HepG2 (cell line): ENCODE data around the gene SOX5. TPM values are rescaled to one million over a fixed set of nuclear protein-coding genes. Genes with fewer than 3 reads are reported as not detected.

Source experiments
- ATAC-seq: fragments of 200-7000 bp; cut with Tn5 transposase; 3 replicates; pipeline ENCODE4 v1.9.1; 2020; ENCODE audit warnings: mild to moderate bottlenecking, moderate library complexity
- BruUV-seq: library from RNA; stranded (reverse); fragments of 400-500 nt; replicated peaks from 2 replicates; lab custom pipeline; 2021; lab: Mats Ljungman, UMichigan
- CTCF ChIA-PET: fragments of 300-600 bp; formaldehyde crosslinking; extraction: SDS; loops from one replicate; lab custom pipeline; 2021; ENCODE audit warnings: low total read pairs, inconsistent platforms, low intra/inter-chr PET ratio; lab: Yijun Ruan, JAX
- POLR2A ChIA-PET: fragments of 350-600 bp; sonication (Branson Sonifier 250); formaldehyde crosslinking; loops from one replicate; lab custom pipeline; 2020; ENCODE audit warnings: antibody characterized with exemption, inconsistent platforms; lab: Yijun Ruan, JAX
- DNase-seq: peaks from one replicate; pipeline ENCODE4 v3.0.0-alpha.2; 2015; ENCODE audit warnings: low spot score
- FAIRE-seq: peaks from 3 replicates; lab custom pipeline; 2011; peaks lifted over from hg19 to GRCh38; lab: Jason Lieb, UNC
- H2AFZ ChIP-seq: one replicate; pipeline ENCODE4 v1.6.1; 2011; ENCODE audit warnings: low read length, inconsistent platforms
- H3K27ac ChIP-seq: fragments of 300-600 bp; 3 replicates; pipeline ENCODE4 v1.8.0; 2011; ENCODE audit warnings: mixed run types, mild to moderate bottlenecking, mixed read lengths, low read length, inconsistent platforms; ENCODE audit not compliant: insufficient read depth; ENCODE audit errors: extremely low read length
- H3K27me3 ChIP-seq, 2 experiments: fragments of 200-600 bp in 1 of 2; 2 replicates in 1 of 2; 3 replicates in 1 of 2; pipeline versions ENCODE4 v1.6.0 to v1.8.0; 2011; ENCODE audit warnings: low read length in 2 of 2, mild to moderate bottlenecking in 2 of 2, moderate library complexity in 2 of 2, inconsistent platforms in 1 of 2; ENCODE audit not compliant: insufficient read depth in 2 of 2, control insufficient read depth in 1 of 2
- H3K36me3 ChIP-seq, 2 experiments: fragments of 200-600 bp in 1 of 2; replicated peaks in 1 of 2; 2 replicates in 1 of 2; 3 replicates in 1 of 2; pipeline versions ENCODE4 v1.5.1 to v1.8.0; 2011; ENCODE audit warnings: low read length in 2 of 2, inconsistent platforms in 1 of 2; ENCODE audit not compliant: insufficient read depth in 2 of 2, control insufficient read depth in 1 of 2
- H3K4me1 ChIP-seq: 2 replicates; pipeline ENCODE4 v1.5.1; 2012; ENCODE audit warnings: low read length, inconsistent platforms; ENCODE audit not compliant: insufficient read depth
- H3K4me2 ChIP-seq: 2 replicates; pipeline ENCODE4 v1.6.0; 2011; ENCODE audit warnings: low read depth, low read length, inconsistent platforms
- H3K4me3 ChIP-seq, 3 experiments: fragments of 200-600 bp in 1 of 3; sonication (generic), shearing (Covaris generic) in 1 of 3; replicated peaks in 1 of 3; 2 replicates each; pipeline ENCODE4 v1.5.1; 2011 to 2016; ENCODE audit warnings: low read length in 3 of 3, inconsistent platforms in 2 of 3, low read depth in 2 of 3, mild to moderate bottlenecking in 2 of 3, control low read depth in 1 of 3, mixed read lengths in 1 of 3; ENCODE audit not compliant: insufficient read depth in 1 of 3
- H3K79me2 ChIP-seq: one replicate; pipeline ENCODE4 v1.6.1; 2011; ENCODE audit warnings: low read length, inconsistent platforms; ENCODE audit not compliant: insufficient read depth
- H3K9ac ChIP-seq: 2 replicates; pipeline ENCODE4 v1.6.0; 2011; ENCODE audit warnings: mild to moderate bottlenecking, low read depth, low read length, inconsistent platforms; ENCODE audit not compliant: insufficient read depth
- H3K9me3 ChIP-seq: 2 replicates; pipeline ENCODE4 v1.5.1; 2012; ENCODE audit warnings: mild to moderate bottlenecking, low read length
- H4K20me1 ChIP-seq: 2 replicates; pipeline ENCODE4 v1.6.0; 2011; ENCODE audit warnings: inconsistent platforms, mild to moderate bottlenecking, low read length, moderate library complexity; ENCODE audit not compliant: insufficient read depth
- ATF4 ChIP-seq, 2 experiments: fragments of 450-650 bp in 1 of 2; sonication (generic) in 1 of 2; formaldehyde crosslinking; IDR thresholded peaks; 2 replicates each; pipeline versions ENCODE4 v1.5.0 to v1.8.0; 2020 to 2022; ENCODE audit warnings: mild to moderate bottlenecking in 1 of 2, missing genetic modification reagents in 1 of 2
- FOSL2 ChIP-seq: sonication (generic); formaldehyde crosslinking; IDR thresholded peaks from 2 replicates; pipeline ENCODE4 v1.4.0; 2020; ENCODE audit warnings: missing genetic modification reagents
- KDM3A ChIP-seq: IDR thresholded peaks from 2 replicates; pipeline ENCODE4 v1.6.1; 2018; ENCODE audit warnings: low read depth, missing compliant biosample characterization
- MAFF ChIP-seq: IDR thresholded peaks from 2 replicates; pipeline ENCODE4 v1.6.1; 2011; ENCODE audit warnings: low read depth, low read length, improper control_type of control experiment
- MNT ChIP-seq: fragments of 450-650 bp; IDR thresholded peaks from 2 replicates; pipeline ENCODE4 v1.6.1; 2016
- MYPOP ChIP-seq: sonication (generic); formaldehyde crosslinking; IDR thresholded peaks from 2 replicates; pipeline ENCODE4 v1.8.1; 2023; ENCODE audit warnings: mild to moderate bottlenecking, moderate library complexity, missing genetic modification reagents
- SNAPC4 ChIP-seq: sonication (generic); formaldehyde crosslinking; IDR thresholded peaks from 2 replicates; pipeline ENCODE4 v1.4.0; 2020; ENCODE audit warnings: mild to moderate bottlenecking, missing genetic modification reagents
- WGBS: methylation state at CpG from one replicate; pipeline ENCODE4 v1.1.6; 2017; ENCODE audit warnings: low lambda C conversion rate; 5-methylcytosine and 5-hydroxymethylcytosine counted together
- in situ Hi-C: cut with HindIII; loops from 2 replicates; pipeline ENCODE4 v1.10.0; 2017; ENCODE audit warnings: low pct_unique_long_range_greater_than_20kb; ENCODE audit not compliant: extremely low pct_ligation_motif_present
- intact Hi-C: fragments of 100-400 bp; cut with micrococcal nuclease; formaldehyde crosslinking; loops from one replicate; pipeline ENCODE4 v1.10.0; 2022; ENCODE audit not compliant: unreplicated experiment
- polyA plus RNA-seq, 8 experiments: library from polyadenylated mRNA; depleted of rRNA in 3 of 8; stranded (reverse) in 7 of 8; unstranded in 1 of 8; fragments of >200 nt; fragmentation: Illumina TruSeq in 4 of 8; extraction: Trizol in 4 of 8; gene quantifications; 2 replicates each; pipeline versions ENCODE4 v1.2.1 to v1.2.3, GENCODE V29; 2011 to 2016; ENCODE audit warnings: low read depth in 4 of 8, missing spikeins in 1 of 8, mixed read lengths in 1 of 8; ENCODE audit not compliant: insufficient read depth in 1 of 8
- total RNA-seq, 5 experiments: library from RNA; depleted of rRNA; stranded (reverse); fragments of >200 nt; fragmentation: Illumina TruSeq; extraction: Trizol; gene quantifications; 2 replicates each; pipeline ENCODE4 v1.2.3, GENCODE V29; 2016; ENCODE audit warnings: low read depth in 1 of 5

Gene SOX5
- total and polyA plus RNA-seq, 2 of the 13 experiments (the other 11 are each of a cell fraction or from before 2014, with no cell fraction given): 18.5 to 76.4 TPM

DNA sequence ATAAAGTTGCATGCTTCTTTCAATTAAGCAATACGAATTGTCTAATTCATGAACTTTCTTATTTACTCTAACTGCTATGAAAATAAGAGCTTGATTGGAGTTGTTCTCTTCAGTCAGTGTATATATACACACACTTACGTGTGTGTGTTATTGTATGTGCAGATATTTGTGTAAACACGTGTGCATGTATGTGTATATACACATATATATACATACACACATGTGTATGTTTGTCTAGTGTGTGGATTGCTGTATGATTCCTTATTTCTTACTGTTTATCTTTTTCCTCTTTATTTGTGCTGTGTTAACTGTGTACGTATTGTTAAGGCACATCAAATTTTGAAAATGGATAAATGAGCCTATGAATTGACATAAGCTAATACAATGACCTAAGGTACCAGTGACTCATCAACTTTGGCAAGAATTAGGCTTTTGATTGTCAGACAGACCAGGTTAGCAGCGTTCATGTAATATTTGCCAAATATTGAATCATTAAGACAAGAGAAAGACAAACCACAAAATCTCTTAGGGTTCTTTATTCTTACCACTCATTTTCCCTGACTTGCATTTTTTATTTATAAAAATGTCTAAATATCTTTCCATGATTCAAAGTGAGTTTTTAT lies 423.9 kb downstream of the SOX5 start:
- 18% methylated on average over 5 of the region's 5 CpGs for WGBS
- no peaks in the 10 kb centered on the region for H3K27me3 ChIP-seq
- ChIA-PET CTCF (no interaction called here), POLR2A (no interaction called here)
- H3K4me1 ChIP-seq: no peaks in the 10 kb centered on the region
- no TSS peak for BruUV-seq
- H3K27ac ChIP-seq: no peak overlapping the region
- FAIRE-seq (no peak), DNase-seq (peak; percentile 38), ATAC-seq (peak; percentile 47; the same call in 2 of the 3 replicates)
- no peak overlapping the region for H2AFZ ChIP-seq
- no peak overlapping the region for H3K4me2 ChIP-seq
- H3K36me3 ChIP-seq: no peaks in the 10 kb centered on the region
- no peak overlapping the region for H3K9ac ChIP-seq
- in situ Hi-C loops (no loop called here), intact Hi-C loops (no loop called here)
- H3K9me3 ChIP-seq: no peaks in the 10 kb centered on the region
- peak in 1 of 2 experiments; percentile 77; a peak in 2 of 4 replicates for TF ChIP-seq ATF4 (CRISPR knock-in tag; IDR thresholded peaks at IDR 0.05)
- TF ChIP-seq MYPOP: no peak
- TF ChIP-seq KDM3A (CRISPR knock-in tag): no peak
- TF ChIP-seq MAFF: 0 out of 2 replicates have a peak, but pooled peaks have one; percentile 31
- TF ChIP-seq SNAPC4: no peak
- peak; percentile 90 for TF ChIP-seq MNT
- peak; percentile 62; the same call in 1 of the 2 replicates for TF ChIP-seq FOSL2 (CRISPR knock-in tag)
- TF ChIP-seq, all 625 proteins: peak for 4
- no peak overlapping the region for H3K4me3 ChIP-seq
- no peaks in the 10 kb centered on the region for H3K79me2 ChIP-seq
- no peaks in the 10 kb centered on the region for H4K20me1 ChIP-seq
